GM10266 (cell line): ENCODE data around the gene KTN1.

ENCODE experiments used
- DNase-seq: peaks from one replicate; pipeline ENCODE4 v3.0.0; 2012; ENCODE audit errors: extremely low spot score
- CTCF ChIP-seq: IDR thresholded peaks from 2 replicates; pipeline ENCODE4 v1.5.1; 2012; ENCODE audit warnings: mild to moderate bottlenecking, low read depth; ENCODE audit not compliant: control insufficient read depth, insufficient read depth; ENCODE audit errors: missing control alignments

KTN1 gene

DNA sequence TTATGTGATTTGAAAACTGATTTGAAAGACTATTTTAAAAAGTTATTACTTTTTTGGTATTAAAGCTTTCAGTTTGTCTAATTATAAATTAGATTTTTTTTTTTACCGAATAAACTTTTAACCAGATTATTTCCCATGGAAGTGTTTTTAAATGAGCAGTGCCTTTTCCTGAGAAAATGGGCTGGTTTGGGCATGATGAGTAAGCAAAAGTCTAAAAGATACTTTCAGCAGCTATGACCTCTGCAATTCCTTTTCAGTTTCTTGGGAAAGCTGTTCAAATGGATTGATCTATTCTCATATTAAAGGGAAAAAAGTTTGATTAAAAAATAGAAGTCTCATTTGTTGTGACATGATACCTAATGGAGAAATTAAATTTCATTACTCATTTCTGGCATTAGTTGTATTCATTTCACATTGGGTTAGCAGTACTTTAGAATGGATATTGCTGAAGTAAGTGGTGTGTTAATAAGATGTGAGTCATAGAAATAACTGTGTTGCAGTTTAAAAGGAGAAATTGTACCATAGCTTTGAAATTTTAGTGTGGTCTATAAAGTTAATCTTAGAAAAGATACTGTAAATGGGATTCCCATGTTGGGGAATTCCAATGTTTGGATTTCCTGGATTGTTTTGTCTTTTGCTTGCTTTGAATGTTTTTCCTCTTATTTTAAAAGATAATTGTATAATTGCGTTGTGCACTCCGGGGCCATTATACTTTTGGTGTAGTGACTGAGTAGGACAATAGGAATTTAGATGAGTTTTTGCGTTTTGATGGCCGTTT is 21.0 kb downstream of the KTN1 start:
- no peak for DNase-seq
- TF ChIP-seq CTCF, result no peak

DNA sequence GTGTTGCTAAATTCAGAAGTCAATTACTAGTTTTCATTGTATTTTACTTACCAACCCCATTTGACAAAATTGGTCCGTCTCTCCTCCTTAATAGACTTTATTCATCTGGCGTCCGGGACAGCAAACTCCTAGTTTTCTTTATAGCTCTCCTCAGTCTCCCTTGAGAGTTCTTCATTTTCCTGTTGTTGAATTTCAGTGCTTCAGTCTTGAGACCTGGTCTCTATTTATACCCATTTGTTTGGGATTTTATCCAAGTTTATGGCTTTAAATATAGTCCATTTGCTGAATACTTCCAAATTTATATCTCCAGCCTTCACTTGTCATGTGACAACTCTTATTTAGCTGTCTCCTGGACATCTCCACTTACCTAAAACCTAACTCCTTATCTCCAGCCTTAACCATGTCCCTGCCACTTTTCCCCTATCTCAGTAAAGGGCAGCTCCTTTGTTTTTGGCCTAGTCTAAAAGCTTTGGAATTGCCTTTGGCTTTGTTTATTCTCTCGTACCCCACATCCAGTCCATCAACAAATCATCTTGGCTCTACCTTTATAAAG is 23.5 kb downstream of the KTN1 start:
- no peak for DNase-seq

DNA sequence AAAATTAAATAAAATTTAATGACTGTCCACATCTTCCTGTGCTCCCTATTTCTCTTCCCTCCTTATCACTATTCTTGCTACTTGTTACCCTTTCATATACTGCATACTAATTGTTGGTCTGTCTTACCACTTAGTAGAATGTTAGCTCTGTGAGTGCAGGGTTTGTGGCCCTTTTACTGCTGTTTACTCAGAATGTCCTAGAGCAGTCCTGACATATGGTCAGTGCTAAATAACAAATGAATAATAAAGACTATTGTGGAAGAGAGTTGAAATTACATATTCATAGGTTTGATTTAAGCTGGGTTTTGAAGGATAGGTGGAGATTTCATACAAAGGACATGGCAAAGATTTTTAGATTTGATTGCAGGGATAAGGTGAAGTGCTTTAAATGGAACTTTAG is 24.5 kb downstream of the KTN1 start:
- no peak for TF ChIP-seq CTCF
- no peak for DNase-seq

More for the DNA sequence above, 23.5 kb downstream of the KTN1 start:
- TF ChIP-seq CTCF, result no peak

DNA sequence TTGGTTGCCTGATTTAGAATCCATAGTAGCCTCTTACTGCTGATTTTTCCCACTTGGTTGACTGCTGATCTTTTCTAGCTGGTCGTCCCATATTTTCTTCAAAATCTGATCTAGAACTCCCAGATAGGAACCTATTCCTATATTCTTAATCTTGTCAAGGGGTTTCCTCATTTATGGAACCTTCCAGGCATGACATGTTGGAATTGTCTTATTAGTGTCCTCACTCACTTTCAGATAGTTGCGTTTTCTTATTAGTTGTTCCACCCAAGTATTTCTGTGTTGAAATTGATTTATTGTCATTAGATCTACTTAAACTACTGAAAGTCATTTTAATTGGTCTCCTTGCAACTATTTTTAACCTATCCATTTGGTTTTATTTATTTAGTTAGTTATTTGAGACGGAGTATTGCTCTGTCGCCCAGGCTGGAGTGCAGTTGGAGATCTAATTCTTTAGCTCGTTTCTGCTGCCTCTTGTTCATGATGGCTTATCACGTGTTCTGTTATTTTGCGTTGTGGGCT is 25.0 kb downstream of the KTN1 start:
- DNase-seq, result no peak
- TF ChIP-seq CTCF, result no peak

GRCh38 chr14:55605793-55606192 is 25.8 kb downstream of the KTN1 start:
- no peak for TF ChIP-seq CTCF
- DNase-seq, result no peak

DNA sequence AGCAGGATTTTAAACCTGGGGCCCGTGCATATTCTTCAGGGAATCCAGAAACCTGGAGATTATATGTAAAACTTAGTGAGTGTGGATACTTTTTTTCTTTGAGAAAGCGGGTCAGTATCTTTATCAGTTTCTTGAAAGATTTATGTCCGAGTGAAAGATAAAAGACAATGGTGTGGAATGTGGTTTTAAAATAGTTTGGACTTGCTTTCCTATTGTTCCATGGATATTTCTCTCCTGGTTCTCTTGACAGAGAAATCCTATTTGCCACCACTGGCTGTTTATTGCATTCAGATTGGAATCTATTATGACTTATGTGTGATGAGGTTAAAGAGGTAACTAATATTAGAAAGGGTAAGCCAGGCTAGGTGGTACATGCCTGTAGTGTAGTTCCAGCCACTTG is 27.4 kb downstream of the KTN1 start:
- no peak for TF ChIP-seq CTCF
- no peak for DNase-seq

DNA sequence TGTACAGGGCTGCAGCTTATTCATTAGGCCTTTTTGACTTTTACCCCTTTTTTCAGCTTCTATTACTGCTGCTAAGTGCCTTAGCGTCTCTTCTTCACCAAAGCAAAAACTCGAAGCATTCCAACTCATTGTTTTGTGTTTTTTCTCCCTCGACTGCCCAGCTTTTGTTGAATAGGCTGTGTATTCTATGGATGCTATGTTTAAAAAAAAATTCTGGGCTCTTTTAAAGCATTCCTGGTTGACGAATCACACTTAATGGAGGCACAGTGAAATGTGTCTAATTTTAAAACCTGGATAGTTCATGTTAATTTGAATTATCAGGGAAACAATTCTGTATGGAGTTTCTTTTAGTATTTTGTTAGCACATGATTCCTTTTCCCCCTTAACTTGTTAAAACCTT is 29.7 kb downstream of the KTN1 start:
- no peak for DNase-seq
- no peak for TF ChIP-seq CTCF
